ENCODE measurements around the gene USP20. TPM values are rescaled to one million over a fixed set of nuclear protein-coding genes. Genes with fewer than 3 reads are reported as not detected.

The USP20 gene
- total RNA-seq, 1 donor = 10.5 TPM

DNA sequence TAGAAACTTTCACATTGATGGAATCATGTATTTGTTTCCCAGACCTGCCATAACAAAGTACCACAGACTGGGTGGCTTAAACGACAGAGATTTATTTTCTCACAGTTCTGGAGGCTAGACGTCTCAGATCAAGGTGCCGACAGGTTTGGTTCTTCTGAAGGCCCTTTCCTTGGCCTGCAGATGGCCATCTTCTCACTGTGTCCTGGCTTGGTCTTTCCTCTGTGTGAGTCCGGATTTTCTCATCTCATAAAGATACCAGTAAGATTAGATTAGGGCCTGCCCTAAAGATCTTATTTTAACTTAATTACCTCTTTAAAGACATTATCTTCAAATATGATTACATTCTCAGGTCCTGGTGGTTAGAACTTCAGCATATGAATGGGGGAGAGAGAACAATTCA is 5.8 kb downstream of the USP20 start:
- DNase-seq (ENCODE audit: insufficient read length, low spot score, missing footprints) = no peak

DNA sequence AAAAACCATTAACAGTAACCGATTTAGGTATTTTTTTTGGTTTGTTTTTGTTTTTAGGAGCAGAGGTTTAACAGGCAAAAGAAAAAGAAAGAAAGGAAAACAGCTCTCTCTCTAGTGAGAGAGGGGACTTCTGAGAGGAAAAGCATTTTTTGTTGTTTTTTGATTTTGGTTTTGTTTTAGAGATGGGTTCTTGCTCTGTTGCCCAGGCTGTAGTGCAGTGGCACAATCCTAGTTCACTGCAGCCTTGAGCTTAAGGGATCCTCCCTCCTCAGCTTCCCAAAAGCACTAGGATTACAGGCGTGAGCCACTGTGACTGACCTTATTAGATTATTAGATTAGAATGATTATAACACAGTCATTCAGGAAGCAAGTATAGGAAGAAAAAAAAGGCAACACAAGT is 10.1 kb downstream of the USP20 start:
- H3K4me1 ChIP-seq (ENCODE audit: insufficient read depth, low read length) = peaks cover 9% of the 10 kb centered on the region
- H4K20me1 ChIP-seq (ENCODE audit: insufficient read depth, low read length) = peaks cover 15% of the 10 kb centered on the region
- H3K4me3 ChIP-seq (ENCODE audit: insufficient read depth, low read length) = no peak overlapping the region
- H3K4me2 ChIP-seq (ENCODE audit: insufficient read depth, low read length) = no peak overlapping the region
- TF ChIP-seq, protein P1, sequence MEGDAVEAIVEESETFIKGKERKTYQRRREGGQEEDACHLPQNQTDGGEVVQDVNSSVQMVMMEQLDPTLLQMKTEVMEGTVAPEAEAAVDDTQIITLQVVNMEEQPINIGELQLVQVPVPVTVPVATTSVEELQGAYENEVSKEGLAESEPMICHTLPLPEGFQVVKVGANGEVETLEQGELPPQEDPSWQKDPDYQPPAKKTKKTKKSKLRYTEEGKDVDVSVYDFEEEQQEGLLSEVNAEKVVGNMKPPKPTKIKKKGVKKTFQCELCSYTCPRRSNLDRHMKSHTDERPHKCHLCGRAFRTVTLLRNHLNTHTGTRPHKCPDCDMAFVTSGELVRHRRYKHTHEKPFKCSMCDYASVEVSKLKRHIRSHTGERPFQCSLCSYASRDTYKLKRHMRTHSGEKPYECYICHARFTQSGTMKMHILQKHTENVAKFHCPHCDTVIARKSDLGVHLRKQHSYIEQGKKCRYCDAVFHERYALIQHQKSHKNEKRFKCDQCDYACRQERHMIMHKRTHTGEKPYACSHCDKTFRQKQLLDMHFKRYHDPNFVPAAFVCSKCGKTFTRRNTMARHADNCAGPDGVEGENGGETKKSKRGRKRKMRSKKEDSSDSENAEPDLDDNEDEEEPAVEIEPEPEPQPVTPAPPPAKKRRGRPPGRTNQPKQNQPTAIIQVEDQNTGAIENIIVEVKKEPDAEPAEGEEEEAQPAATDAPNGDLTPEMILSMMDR (IDR thresholded peaks at IDR 0.05; ENCODE audit: extremely low read depth, low read depth, low read length) = no peak
- peaks cover 12% of the 10 kb centered on the region for H3K36me3 ChIP-seq (ENCODE audit: insufficient read depth, low read length)
- DNase-seq (ENCODE audit: insufficient read length, low spot score, missing footprints) = no peak
- no peaks in the 10 kb centered on the region for H3K9me3 ChIP-seq (ENCODE audit: low read depth, low read length)
- H3K27me3 ChIP-seq (ENCODE audit: insufficient read depth, low read length) = no peaks in the 10 kb centered on the region
- no peak overlapping the region for H3K27ac ChIP-seq (ENCODE audit: low read depth, low read length)
- no peak overlapping the region for H2AFZ ChIP-seq (ENCODE audit: low read length)
- peaks cover 27% of the 10 kb centered on the region for H3K79me2 ChIP-seq (ENCODE audit: insufficient read depth, low read length)

More for the DNA sequence above, 5.8 kb downstream of the USP20 start:
- Histone ChIP-seq H3K9me3 (ENCODE audit: low read depth, low read length) (no peaks in the 10 kb centered on the region), H3K4me1 (ENCODE audit: insufficient read depth, low read length) (peaks cover 26% of the 10 kb centered on the region), H3K27ac (ENCODE audit: low read depth, low read length) (no peak overlapping the region), H3K27me3 (ENCODE audit: insufficient read depth, low read length) (no peaks in the 10 kb centered on the region), H3K4me3 (ENCODE audit: insufficient read depth, low read length) (no peak overlapping the region), H4K20me1 (ENCODE audit: insufficient read depth, low read length) (peaks cover 17% of the 10 kb centered on the region), H3K4me2 (ENCODE audit: insufficient read depth, low read length) (no peak overlapping the region), H3K36me3 (ENCODE audit: insufficient read depth, low read length) (peaks cover 12% of the 10 kb centered on the region), H3K79me2 (ENCODE audit: insufficient read depth, low read length) (peaks cover 56% of the 10 kb centered on the region), H2AFZ (ENCODE audit: low read length) (no peak overlapping the region)
- TF ChIP-seq, protein P1 (IDR thresholded peaks at IDR 0.05; ENCODE audit: extremely low read depth, low read depth, low read length) = no peak

DNA sequence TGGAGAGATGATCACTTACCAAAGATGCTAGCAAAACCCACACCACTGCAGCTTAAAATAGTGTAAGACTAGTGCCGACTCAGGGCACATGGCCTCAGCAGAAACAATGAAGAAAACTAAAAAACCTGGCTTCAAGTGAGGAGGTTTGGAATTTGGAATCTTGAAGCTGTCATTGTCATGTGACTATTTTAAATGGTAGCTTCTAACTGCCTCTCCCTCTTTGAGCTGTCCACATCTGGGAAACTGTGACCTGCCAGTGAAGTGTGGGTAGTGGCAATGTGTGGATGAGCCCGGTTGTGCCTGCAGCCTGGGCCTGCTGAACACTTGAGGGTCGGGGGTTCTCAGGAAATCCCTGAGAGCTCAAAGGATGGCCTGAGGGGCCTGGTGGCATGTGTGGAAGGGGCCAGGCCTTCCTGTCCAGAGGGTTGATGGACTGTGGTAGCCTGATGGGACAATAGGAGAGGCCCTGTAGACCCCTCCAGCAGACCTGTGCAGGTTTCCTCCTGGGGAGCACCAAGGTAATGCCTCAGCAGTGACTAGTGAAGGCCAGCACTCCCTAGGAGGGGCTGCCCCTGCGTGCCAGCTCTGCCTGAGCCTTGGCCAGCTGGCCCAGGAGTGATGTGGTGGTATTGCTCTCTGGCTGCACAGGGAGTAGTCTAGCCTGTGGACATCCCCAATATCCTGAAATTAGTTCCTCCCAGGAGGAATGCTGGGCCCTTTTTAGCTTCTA is 13.6 kb downstream of the USP20 start:
- Histone ChIP-seq H3K9me3 (ENCODE audit: low read depth, low read length) (no peaks in the 10 kb centered on the region), H3K79me2 (ENCODE audit: insufficient read depth, low read length) (peaks cover 5% of the 10 kb centered on the region), H3K27ac (ENCODE audit: low read depth, low read length) (no peak overlapping the region), H3K27me3 (ENCODE audit: insufficient read depth, low read length) (no peaks in the 10 kb centered on the region), H3K36me3 (ENCODE audit: insufficient read depth, low read length) (peaks cover 25% of the 10 kb centered on the region), H4K20me1 (ENCODE audit: insufficient read depth, low read length) (peaks cover 14% of the 10 kb centered on the region), H3K4me1 (ENCODE audit: insufficient read depth, low read length) (peaks cover 20% of the 10 kb centered on the region), H2AFZ (ENCODE audit: low read length) (no peak overlapping the region), H3K4me2 (ENCODE audit: insufficient read depth, low read length) (no peak overlapping the region), H3K4me3 (ENCODE audit: insufficient read depth, low read length) (no peak overlapping the region)
- DNase-seq (ENCODE audit: insufficient read length, low spot score, missing footprints) = no peak
- TF ChIP-seq, protein P1 (IDR thresholded peaks at IDR 0.05; ENCODE audit: extremely low read depth, low read depth, low read length) = no peak

DNA sequence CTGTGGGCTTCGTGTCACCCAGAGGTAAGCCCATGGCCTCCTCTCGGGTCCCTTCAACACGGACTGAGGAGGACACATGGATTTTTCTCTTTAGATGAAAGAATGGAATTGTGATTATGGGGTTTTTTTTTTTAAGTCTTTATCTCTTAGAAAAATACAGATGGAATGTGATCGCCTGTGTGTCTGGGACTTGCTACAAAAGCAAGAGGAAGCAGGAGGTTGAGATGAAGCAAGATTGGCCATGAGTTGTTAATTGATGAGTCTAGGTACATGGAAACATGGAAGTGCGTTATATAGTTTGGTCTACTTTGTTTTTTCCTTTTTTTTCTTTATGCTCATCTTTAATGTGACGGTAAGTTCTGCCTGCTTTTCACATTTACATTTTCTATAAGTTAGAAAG is 14.6 kb downstream of the USP20 start:
- no peak overlapping the region for H3K4me3 ChIP-seq (ENCODE audit: insufficient read depth, low read length)
- H4K20me1 ChIP-seq (ENCODE audit: insufficient read depth, low read length) = peaks cover 14% of the 10 kb centered on the region
- TF ChIP-seq, protein P1 (IDR thresholded peaks at IDR 0.05; ENCODE audit: extremely low read depth, low read depth, low read length) = no peak
- H3K27ac ChIP-seq (ENCODE audit: low read depth, low read length) = no peak overlapping the region
- H2AFZ ChIP-seq (ENCODE audit: low read length) = no peak overlapping the region
- no peaks in the 10 kb centered on the region for H3K9me3 ChIP-seq (ENCODE audit: low read depth, low read length)
- H3K4me1 ChIP-seq (ENCODE audit: insufficient read depth, low read length) = peaks cover 20% of the 10 kb centered on the region
- DNase-seq (ENCODE audit: insufficient read length, low spot score, missing footprints) = no peak
- H3K27me3 ChIP-seq (ENCODE audit: insufficient read depth, low read length) = no peaks in the 10 kb centered on the region
- H3K4me2 ChIP-seq (ENCODE audit: insufficient read depth, low read length) = no peak overlapping the region
- peaks cover 4% of the 10 kb centered on the region for H3K79me2 ChIP-seq (ENCODE audit: insufficient read depth, low read length)
- peaks cover 35% of the 10 kb centered on the region for H3K36me3 ChIP-seq (ENCODE audit: insufficient read depth, low read length)
